Omental fat pad (tissue), 4 donors: ENCODE measurements around the gene FBLN2. TPM values are rescaled to one million over a fixed set of nuclear protein-coding genes. Genes with fewer than 3 reads are reported as not detected.

ENCODE experiments used
- ATAC-seq: fragments of 150-250 bp; one replicate; pipeline ENCODE4 v1.9.1; 2016; ENCODE audit warnings: mild to moderate bottlenecking, moderate library complexity; ENCODE audit not compliant: low FRiP score
- DNase-seq: peaks from one replicate; pipeline ENCODE4 v3.0.0-alpha.2; 2019; ENCODE audit warnings: low spot score
- total RNA-seq, 4 donors: library from RNA; depleted of rRNA; stranded (reverse); fragments of >200 nt; gene quantifications; one replicate each; pipeline ENCODE4 v1.1.0, GENCODE V29; 2016
- TF ChIP-seq, protein P1 (sequence below), 3 donors: fragments of 450-650 bp; IDR thresholded peaks; one replicate each; pipeline ENCODE4 v1.5.1; 2016 to 2017; ENCODE audit warnings: antibody characterized with exemption in 3 of 3, mild to moderate bottlenecking in 3 of 3, moderate library complexity in 2 of 3

Gene FBLN2
- total RNA-seq, 4 donors from 2014 or later: 156 to 568 (median 187) TPM

DNA sequence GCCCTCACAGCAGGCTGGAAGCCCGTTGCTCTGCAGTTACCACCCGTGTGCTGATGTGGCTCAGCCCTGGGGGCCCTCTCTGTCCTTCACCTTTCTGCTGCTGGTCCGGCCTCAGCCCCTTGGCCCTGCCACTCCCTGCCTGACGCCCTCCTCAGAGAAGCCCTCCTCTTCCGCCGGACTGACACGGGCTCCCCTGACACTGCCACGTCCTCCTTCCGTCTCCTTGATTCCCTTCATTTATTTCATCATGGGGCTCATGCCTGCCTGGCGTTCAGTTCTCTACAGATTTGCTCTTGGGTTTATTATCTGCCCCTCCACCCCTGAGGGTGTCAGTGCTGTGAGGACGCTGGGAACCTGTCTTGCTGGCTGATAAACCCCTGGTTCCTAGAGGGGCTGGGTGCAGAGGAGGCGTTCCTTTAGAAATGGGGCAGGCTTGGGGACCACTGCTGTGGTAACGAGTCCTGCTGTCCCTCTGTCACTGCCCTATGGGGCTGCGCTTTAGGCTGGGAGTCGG lies 19.6 kb downstream of the FBLN2 start:
- DNase-seq (no peak), ATAC-seq (no peak)
- TF ChIP-seq, protein P1, sequence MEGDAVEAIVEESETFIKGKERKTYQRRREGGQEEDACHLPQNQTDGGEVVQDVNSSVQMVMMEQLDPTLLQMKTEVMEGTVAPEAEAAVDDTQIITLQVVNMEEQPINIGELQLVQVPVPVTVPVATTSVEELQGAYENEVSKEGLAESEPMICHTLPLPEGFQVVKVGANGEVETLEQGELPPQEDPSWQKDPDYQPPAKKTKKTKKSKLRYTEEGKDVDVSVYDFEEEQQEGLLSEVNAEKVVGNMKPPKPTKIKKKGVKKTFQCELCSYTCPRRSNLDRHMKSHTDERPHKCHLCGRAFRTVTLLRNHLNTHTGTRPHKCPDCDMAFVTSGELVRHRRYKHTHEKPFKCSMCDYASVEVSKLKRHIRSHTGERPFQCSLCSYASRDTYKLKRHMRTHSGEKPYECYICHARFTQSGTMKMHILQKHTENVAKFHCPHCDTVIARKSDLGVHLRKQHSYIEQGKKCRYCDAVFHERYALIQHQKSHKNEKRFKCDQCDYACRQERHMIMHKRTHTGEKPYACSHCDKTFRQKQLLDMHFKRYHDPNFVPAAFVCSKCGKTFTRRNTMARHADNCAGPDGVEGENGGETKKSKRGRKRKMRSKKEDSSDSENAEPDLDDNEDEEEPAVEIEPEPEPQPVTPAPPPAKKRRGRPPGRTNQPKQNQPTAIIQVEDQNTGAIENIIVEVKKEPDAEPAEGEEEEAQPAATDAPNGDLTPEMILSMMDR (IDR thresholded peaks at IDR 0.05): no peak

DNA sequence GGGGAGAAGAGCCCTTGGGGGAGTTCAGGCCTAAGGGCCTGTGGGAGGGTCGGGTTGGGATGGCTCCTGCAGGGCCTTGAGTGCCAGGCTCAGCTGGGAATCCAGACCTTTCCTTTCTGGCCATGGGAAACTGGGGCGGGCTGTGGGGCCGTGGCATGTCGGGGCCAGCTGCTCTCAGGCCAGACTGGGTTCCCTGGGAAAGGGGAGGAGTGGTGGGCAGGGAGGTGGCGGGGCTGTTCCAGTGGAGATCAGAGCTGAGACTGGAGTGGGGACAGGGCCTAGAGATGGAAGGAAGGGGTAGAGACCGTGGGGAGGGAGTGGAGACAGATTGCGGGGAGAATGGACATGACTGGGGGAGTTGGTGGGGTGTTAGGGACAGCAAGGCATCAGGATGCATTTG lies 20.3 kb downstream of the FBLN2 start:
- DNase-seq (no peak), ATAC-seq (no peak)
- TF ChIP-seq, protein P1 (IDR thresholded peaks at IDR 0.05): no peak

DNA sequence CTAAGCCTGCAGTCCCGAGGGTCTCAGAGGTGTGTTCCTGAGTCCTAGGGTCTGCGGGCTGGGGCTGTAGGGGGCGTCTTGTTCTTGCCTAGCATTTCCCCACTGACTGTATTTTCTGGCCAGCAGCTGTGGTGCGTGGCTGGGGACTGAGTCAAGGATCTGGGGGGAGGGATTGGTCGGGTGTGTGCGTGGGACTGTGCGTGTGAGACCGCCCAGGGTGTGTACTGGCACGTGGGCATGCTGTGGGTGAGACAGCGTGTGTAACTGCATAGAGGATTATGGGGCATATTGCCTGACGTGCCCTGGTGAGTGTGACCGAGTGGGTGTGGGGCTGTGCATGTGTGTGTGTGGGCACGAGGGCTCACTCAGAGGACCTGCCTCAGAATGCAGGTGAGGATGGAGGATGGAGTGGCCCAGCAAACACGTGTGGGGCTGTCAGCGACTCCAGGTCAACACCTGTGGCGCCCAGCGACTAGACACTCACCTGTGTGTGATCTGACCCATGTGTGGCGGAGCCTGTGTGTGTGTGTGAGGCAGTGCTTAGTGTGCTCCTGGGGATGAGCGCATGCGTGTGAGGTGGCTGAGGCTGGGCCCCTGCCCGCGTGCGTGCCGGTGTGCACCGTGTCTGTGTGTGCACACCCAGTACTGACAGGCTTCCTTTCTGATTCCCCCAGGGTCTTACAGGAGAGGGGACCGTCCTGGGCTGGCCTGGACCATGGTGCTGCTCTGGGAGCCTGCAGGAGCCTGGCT lies 20.9 kb downstream of the FBLN2 start:
- TF ChIP-seq, protein P1 (IDR thresholded peaks at IDR 0.05): no peak
- ATAC-seq: no peak
- no peak for DNase-seq

DNA sequence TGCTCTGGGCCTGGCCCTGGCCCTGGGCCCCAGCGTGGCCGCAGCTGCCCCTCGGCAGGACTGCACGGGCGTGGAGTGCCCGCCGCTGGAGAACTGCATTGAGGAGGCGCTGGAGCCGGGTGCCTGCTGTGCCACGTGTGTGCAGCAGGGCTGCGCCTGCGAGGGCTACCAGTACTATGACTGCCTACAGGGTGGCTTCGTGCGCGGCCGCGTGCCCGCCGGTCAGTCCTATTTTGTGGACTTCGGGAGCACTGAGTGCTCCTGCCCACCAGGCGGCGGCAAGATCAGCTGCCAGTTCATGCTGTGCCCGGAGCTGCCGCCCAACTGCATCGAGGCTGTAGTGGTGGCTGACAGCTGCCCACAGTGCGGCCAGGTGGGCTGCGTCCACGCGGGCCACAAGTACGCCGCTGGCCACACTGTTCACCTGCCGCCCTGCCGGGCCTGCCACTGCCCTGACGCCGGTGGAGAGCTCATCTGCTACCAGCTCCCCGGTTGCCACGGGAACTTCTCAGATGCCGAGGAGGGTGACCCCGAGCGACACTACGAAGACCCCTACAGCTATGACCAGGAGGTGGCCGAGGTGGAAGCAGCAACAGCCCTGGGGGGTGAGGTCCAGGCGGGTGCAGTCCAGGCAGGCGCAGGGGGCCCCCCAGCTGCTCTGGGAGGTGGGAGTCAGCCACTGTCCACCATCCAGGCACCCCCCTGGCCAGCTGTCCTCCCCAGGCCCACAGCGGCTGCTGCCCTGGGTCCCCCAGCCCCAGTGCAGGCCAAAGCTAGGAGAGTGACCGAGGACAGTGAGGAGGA lies 21.7 kb downstream of the FBLN2 start:
- DNase-seq (no peak), ATAC-seq (no peak)
- TF ChIP-seq, protein P1 (IDR thresholded peaks at IDR 0.05): no peak

DNA sequence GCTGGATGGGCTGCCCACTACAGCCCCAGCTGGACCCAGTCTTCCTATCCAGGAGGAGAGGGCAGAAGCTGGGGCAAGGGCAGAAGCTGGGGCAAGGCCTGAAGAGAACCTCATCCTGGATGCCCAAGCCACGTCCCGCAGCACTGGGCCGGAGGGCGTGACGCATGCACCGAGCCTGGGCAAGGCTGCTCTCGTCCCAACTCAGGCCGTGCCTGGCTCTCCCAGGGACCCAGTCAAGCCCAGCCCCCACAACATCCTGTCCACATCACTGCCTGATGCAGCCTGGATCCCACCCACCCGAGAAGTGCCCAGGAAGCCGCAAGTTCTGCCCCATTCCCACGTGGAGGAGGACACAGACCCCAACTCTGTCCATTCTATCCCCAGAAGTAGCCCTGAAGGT lies 22.3 kb downstream of the FBLN2 start:
- TF ChIP-seq, protein P1 (IDR thresholded peaks at IDR 0.05): no peak
- no peak for DNase-seq
- no peak for ATAC-seq

DNA sequence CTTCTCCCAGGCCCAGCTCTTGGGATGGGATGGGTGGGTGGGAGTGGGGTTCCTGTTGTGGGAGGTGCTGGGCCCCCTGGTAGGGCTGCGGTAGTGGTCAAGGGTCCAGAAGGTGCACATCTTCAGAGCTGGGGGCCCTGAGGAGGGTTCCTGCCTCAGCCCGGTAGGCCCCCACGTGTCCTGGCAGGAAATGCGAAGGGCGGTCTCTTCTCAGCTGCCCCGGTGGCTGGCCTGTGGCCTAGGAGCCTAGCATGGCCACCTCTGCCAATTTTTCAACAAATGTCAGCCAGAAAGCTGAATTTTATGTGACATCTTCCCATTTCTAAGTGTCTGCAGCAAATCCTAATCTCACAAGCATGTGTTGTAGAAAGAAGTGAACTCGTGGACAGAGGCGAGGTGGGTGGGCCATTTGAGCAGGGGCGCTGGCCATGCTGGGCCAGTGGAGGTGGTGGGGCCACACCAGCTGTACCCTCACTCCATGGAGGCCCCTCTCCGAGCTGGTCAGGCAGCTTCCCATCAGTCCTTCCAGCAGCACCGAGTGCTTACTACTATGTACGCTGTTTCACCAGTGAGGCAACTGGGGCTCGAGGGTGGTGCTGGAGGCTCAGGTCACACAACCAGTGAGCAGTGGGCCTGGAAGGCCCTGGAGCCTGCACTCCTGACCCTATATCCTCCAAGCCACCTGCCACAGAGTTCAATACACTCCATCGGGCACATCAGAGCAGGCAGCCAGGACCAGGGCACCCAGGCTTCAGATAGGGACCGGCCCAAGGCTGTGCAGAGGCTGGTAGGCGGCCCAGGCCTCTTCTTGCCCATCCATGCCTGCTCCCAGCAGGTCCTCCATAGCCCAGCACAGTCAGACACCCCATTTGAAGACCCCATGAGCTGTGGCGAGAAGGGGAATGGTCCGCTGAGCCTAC lies 23.2 kb downstream of the FBLN2 start:
- ATAC-seq: no peak
- TF ChIP-seq, protein P1 (IDR thresholded peaks at IDR 0.05): no peak
- DNase-seq: no peak
